Measurements from ENCODE around the gene BCAR3.
"Not testable (repeated sequence)": the region's sequence is repeated elsewhere in the genome, so short reads cannot be mapped to it uniquely, and the experiment has no call there.

BCAR3 gene

DNA sequence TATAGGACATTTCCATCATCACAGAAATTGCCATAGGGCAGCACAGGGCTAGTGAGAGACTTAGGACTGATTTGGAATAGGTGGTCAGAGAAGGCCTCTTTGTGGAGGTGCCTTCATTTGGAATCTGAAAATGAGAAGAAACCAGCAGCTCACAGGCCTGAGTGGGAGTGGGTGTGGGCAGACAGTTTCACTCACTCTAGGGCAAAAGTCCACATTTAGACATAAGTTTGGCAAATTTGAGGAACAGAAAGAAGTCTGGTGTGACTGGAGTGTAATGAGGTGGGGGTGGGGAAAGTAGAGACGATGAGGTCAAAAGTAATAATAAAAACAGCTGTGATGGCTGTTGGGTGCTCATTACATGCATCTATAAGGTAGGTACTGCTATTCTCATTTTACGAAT, 22.4 kb upstream of the BCAR3 start:
- DNase-seq, result no peak

DNA sequence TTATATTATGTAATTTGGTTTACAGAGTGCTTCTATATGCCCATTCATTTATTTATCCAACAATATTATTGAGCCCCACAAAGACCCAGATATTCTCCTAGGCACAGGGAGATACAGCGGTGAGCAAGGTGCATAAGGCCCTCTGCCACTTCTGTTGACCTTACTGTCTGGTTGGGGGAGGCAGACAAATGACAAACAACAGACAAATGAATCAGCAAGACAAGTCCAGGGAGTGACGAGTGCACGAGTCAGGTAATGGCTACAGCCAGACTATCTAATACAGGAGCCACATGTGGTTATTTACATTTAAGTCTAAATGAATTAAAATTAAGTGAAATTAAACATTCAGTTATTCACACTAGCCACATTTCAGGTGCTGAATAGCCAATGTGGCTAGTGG, 22.0 kb upstream of the BCAR3 start:
- DNase-seq, result no peak

DNA sequence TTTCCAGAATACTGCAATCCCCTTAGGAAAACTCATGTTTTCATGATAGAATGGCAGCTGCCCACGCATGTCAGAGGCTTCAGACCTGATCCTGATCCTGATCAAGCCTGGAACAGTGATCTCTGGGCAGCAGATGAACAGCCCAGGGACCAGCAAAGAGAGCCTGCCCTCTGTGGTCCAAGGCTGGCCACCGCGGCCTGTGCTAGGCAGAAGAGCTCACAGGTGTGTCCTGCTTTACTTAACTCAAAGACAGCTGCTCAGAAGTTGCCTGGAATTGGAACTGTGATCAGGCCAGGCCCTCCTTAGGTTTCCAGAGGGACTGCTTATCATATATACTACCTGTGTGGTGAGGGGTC, 21.2 kb upstream of the BCAR3 start:
- DNase-seq, result no peak

DNA sequence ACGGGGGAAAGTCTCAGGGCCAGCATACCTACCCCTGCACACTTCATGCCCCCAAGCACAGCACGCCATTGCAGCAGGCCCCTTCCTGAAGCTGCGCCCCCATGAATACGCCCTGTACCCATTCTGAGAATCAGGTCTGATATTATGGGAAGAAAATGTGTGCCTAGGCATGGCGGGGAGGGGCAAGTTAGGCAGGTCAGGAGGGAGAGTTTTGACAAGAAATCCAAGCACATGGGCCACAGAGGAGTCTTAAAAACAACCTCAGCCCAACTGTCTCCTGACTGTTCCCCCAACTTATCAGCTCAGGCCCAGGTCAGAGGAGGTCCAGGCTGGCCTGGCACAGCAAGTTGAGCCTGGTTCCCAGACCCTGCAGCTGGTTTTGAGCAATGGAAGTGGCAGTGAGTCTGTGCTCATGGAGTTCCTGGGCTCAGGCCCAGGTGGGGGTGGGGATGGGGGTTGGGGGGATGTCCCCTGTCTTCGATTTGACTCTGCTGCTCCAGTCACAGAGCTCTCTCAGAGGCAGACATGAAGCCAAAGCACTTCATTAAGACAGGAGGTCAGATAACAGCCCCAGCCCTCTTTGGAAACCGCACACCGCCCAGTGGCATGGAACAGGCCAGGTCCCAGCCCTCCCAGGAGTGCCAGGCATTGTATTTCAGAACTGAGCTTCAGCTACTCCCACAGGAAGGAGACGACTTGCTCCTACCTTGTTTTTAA, 20.6 kb upstream of the BCAR3 start:
- DNase-seq, result no peak

DNA sequence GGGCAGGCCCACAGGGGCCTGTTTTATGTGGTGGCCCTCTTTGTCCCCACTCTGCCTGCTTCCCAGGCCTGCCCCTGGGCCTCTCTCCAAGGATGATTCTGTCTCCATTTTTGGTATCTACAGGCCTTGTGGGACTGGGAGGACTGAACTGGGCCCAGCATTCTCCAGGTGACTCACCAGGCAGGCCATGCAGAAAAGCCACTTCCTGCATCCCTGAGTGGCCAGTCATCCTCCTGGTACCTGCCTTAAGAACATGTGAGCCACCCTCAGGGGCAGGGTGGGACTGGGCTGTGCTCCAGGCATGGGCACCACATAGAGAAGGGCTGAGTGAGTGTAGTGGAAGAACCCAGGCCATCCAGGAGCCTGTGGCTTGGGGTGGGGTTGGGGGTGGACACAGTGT, 20.0 kb upstream of the BCAR3 start:
- DNase-seq, result no peak

DNA sequence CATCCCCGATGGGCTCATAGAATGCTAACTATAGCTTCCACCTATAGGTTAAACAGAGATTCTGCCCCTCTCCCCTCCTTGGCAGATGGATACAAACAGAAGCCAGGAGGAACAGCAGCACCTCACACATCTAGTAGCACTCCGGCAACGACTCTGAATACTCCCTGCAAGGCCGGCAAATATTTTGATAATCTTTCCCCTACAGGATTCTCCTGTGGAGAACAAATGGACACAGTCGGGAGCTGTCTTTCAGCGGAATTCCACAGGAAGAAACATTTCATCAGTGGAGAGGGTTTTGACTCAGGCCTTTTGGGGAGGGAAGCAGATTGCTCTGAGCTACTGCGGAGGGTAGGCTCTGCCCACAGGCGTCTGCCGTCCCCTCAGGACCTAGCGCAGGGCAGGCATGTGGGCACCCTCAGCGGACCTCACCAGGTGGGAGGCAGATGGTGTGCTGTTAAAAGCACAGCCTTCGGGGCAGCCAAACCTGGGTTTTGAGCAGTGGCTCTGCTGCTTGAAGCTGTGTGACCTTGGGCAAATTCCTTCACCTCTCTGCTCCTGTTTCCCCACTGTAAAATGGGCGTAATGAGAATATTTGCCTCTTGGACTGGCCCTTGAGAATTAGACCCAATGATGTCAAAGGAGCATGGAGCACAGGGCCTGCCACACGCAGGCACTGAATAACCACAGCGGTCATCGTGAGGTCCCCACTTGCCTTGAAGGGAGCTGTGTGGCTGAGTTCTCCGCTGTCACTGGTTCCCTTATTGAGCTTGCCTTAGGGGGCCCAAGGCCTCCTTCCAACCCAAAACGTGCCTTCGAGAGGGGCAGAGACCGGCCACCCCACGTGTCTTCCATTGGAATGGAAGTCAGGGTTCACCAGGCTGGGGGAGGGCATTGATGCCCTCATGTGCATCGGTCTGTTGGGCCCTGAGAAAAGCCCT, 19.2 kb upstream of the BCAR3 start:
- DNase-seq, result no peak

DNA sequence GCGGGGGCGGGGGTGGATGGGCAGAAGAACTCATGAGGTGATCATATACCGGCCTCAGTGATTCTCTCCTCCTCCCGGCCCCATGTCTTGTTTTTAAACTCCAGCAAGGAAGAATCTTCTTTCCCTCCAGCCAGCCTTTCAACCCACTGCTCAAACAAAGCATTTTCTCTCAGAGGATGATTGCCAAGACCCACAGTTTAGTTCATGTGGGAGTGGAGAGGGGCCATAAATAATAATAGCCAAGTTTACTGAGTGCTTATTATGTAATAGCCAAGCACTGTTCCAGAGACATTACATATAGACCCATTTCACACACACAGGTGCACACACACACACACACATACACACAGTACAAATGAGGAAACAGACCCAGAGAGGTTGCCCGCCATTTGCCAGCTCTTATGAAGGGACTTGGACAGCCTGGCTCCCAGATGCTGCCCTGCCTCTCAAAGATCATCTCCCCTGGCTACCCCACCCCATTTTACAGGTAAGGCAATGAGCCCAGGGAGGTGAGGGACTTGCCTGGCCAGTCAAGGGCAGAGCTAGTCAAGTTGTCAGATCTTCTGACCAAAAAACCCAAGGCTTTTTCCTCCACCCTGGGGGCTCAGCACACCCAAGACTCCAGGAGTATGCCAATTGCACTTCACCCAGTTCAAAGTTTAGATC, 18.0 kb upstream of the BCAR3 start:
- no peak for DNase-seq

DNA sequence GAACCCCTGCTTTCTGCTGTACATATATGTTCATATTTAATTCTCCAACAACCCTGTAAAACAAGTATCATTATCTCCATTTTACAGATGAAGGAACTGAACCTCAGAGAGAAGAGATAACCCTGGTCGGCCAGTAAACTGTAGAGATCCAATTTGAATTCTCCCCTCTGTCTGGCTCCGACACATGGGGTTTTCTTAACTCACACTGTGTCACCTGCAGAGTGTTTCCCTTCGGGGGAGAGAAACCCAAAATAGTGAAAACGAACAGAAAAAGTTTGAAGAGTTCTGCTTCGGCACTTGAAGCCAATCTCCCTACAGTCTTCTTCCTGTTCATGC, 17.4 kb upstream of the BCAR3 start:
- DNase-seq, result no peak

DNA sequence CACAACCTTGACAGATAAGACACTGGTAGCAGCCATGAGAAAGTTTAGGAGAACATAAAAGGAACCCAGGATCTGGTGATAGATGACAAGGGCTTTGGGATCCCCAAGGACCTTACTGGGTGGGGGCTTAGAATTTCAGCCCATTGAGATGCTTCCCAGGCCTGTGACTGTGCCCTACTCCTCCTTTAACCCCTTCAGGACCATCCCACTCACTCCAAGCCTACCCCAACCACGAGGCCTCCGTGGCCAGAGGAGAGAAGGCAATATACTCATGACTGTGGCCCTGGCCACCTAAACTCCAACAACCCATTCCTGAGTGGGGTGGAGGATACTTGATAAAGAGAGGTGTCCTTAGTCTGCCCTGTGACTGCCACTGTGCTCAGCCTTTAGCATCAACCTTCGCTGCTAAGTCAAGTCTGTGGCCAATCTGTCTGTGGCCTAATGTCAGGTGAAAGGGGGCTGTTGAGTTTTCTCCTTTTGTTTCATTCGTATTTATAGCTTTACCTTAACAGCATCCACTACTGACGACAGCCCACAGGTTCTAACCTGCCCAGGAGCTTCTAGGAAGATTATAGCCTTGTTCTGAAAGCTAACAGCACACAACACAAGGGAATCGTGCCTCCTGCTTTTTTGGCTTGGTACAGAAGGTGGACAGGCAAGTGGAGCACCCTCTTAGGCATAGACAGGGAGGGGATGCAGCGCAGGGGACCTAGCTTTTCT, 16.9 kb upstream of the BCAR3 start:
- no peak for DNase-seq

DNA sequence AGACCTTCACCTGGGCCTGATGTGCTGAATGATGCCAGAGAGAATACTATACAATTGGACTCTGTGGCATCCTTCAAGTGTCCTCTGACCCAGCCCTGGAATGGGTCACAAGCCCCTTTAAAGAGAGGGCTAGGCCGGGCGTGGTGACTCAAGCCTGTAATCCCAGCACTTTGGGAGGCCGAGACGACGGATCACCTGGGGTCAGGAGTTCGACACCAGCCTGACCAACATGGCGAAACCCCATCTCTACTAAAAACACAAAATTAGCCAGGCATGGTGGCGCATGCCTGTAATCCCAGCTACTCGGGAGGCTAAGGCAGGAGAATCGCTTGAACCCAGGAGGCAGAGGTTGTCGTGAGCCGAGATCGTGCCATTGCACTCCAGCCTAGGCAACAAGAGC, 15.9 kb upstream of the BCAR3 start:
- not testable (repeated sequence) for DNase-seq

DNA sequence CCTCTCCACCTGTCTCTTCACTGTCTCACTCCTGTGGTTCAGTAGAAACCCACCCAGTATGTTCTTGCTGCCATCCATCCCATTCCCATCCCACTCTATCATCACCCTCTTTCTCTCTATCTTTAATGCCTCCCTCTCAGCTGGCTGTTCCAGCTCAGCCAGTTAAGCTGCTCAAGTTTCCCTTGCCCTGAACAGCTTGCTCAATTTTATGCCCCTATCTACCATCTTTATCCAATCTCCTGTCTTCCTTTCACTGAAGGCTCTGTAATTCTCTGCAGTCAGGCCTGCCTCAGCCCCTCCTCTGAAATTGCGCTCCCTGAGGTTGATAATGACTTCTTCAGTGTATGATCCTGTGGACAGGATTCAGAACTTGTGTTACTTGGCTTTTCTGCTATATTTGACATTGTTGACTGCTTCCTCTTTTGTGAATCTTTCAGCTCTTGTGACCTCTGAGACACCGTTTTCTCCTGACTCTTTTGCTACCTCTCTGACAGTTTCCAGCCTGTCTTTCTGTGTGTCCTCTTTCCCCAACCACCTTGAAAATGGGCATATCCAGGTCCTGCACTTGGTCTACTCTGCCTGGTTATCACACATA, 13.9 kb upstream of the BCAR3 start:
- DNase-seq, result no peak

DNA sequence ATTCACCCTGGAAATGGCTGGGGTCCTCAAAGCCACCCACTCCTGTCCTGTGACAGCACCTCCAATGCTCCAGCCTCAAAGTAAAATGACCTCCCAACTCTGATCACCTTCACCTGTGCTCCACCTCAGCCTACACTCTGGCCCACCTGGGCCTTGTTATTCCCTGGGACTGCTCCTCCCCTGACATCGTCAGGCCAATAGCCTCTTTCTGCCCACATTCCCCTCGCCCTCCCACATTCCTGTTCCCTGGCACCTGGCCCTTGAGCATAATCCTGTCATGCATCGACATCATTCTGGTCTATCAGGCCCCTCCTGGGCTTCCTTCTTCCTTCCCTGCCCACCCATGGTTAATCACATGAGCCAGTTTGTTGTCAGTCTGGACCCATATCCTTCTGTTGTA, 13.2 kb upstream of the BCAR3 start:
- no peak for DNase-seq

DNA sequence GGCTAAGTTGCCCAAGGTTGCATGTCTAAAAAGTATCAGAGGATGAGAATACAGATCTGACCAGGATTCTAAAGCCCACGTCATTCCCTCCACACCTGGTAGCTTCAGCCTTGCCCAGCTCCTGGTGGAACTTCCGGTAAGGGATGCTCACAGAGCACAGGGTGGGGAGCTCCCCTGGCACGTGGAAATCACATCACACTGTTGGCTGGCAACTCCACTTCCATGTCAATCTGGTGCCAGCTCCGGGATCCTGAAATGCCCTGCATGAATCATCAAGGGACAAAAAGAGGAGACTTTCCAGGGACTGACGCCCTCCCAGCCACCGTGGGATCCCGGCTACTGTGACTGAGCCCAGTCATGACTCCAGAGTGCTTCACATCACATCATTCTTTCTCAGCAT, 12.4 kb upstream of the BCAR3 start:
- DNase-seq, result no peak

DNA sequence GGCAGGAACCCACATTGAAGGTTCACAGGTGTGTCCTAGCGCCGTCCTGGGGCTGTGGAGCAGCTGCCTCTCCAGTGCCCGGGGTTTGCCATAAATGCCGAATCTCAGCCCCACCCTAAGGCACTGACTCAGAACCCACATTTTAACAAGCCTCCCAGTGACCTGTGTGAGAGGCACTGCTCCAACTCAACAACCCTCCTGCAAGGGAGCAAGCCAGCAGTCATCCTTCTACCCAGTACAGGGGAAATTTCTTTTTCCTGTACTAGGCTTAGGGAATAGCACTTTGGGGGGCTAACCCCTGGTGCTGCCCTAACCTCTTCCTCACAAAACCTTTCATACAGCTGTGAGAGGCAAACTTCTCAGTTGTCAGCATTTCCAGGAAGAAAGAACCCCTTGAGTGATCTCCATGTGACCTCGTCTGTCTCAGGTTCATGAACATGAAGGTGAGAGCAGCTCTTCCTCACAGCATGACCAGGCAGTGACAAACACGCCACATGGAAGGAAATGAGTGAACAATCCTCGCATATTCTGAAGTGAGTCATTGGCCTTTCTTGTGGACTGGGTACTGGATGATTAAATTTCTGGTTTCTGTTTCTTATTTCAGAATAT, 11.4 kb upstream of the BCAR3 start:
- no peak for DNase-seq

DNA sequence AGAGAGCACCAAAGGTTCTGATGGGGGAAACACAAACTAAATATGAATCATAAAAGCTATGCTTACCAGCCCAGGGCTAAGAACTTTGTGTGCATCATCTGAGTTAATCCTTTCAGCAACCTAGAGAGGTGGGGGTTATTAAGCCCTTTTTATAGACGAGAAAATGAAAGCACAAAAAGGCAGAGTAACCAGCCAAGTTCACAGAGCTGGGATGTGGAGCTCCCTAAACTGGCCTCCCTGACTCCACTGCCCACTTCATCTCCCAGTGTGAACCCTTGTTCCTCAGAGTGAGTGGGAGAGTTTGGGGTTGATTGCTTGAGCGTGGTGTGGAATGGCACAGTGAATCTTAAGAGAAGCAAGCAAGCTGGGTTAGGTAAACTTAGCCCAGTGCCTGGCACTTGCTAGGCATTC, 10.8 kb upstream of the BCAR3 start:
- DNase-seq, result no peak

DNA sequence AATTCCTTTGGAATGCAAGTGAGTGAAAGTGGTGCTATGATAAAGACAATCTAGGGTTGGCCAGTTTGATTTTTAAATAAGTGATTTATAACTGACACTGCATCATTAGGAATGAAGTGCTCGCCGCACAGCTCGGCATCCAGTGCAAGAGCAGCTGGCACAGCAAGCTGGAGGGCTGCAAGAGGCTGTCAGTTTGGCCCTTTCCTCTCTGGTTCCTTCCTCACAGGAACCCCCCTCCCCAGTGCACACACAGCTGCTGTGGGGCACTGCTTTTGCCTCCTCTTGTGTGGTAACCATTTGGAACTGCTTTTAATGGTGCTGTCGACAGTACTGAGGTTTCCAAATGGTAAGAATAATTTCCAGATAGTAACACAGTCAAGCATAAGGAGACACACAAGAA, 10.4 kb upstream of the BCAR3 start:
- no peak for DNase-seq

DNA sequence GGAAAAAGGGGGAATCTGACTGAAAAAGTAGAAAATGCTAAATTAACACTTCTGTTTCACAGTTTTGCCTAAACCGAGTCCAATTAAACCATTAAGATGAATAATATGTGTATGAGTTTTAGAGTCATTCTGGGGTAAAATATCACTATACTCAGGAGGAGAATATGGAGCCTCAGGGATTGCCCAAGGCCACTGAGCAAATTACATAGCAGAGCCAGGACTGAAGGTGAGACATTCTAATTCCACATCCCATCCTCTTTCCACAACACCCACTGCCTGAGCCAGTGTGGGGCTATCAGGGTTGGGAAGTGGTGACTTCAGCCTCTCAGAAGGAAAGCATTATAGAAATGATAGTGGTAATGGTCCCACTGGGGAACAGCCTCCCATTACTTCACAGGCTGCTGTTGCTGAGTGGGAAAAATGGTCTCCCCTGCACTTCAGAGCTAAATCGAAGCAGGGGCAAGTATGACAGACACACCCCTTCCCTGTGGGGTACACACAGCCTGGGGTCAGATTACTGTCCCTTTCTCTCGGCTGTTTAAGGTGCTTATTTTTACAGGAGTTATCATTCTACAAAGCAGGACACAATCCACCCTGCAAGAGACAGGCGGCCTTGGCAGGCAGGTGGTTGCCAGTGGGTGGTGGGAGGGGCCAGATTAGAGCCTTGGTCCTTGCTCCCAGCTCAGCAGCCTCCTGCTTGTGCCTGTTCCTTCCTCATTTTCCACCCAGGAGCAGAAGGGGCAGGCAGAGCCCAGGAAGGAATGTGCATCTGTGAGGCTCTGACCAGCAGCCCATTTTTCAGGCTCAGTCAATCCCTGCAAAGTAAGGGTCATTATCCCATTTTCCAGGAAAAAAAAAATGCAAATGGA, 9.5 kb upstream of the BCAR3 start:
- DNase-seq, result no peak

DNA sequence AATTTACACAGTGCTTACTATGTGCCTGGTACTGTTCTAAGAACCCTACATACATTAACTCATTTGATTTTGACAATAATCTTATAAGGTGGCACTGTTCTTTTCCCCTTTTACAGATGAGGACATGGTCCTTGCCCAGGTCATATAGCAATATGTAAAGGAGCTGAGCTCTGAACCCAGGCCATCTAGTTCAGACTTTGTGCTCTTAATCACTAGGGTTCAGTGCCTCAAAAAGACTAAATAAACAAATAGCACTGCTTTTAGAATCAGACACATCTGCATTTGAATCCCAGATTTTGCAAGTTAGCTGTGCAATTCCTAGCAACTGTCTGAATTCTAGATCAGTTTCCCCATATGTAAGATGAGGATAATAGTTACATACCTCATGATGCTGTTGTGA, 8.7 kb upstream of the BCAR3 start:
- DNase-seq, result no peak

DNA sequence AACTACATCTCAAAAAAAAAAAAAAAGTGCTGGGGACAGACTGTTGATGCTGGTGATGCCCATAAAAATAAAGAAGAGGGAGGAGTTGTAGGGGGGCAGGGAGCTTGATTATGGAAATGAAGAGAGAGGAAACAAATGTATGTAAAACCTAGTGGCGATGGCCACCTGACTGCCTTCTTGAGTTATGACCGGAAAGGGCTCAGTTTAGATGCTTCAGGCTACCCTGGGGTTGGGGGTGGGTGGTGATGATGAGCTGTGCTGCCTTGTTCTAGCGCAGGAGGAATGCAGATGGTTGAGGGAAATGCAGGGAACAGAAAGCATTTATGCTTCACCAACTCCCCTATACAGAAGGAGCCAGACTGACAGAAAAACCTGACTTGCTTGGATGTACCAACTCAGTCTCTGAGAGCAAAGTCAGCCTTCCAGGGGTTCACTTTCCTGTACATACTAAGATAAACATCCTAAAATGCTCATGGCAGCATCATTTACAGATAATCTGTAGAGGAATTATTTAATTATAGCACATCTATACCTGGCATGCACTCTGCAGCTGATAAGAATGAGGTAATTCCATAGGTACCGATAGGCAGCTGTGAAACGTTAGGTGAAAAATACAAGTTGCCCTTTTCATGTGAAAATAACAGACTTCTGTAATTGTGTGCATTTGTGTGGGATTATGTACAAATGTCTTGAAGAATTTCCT, 8.0 kb upstream of the BCAR3 start:
- no peak for DNase-seq

DNA sequence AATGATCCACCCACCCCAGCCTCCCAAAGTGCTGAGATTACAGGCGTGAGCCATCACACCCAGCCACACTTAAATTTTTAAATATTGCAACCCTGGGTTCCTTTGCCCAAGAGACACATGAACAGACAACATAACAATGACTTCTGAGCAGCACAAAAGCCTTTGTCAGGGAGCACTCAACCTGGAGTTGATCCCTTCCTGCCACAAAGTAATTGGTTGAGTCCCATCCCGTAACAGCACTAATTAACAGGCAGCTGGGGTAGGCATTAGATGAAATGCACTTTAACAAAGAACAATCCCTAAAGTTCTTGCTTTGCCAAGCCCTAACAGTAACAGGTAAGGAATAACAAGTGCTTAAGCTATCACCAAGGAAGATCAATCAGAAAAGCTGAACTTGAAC, 5.9 kb upstream of the BCAR3 start:
- no peak for DNase-seq

All from NCI-H1048 (cell line).